H1 (cell line): ENCODE data around the gene USHBP1. TPM values are rescaled to one million over a fixed set of nuclear protein-coding genes. Genes with fewer than 3 reads are reported as not detected.
A peak's percentile ranks its signal among the peaks of the same experiment; 100 is the strongest.

ENCODE experiments used
- CTCF ChIA-PET: fragments of 300-600 bp; sonication (Branson Sonifier 250); formaldehyde crosslinking; loops from one replicate; lab custom pipeline; 2021; ENCODE audit not compliant: partially characterized antibody; lab: Charles Lee
- POLR2A ChIA-PET: fragments of 300-600 bp; sonication (Branson Sonifier 250); formaldehyde crosslinking; loops from one replicate; lab custom pipeline; 2021; ENCODE audit warnings: inconsistent platforms; ENCODE audit not compliant: partially characterized antibody; lab: Charles Lee
- DNase-seq, 2 experiments: peaks; one replicate each; pipeline versions ENCODE4 v3.0.0 to v3.0.0-alpha.2; 2010 to 2022; ENCODE audit warnings: low spot score in 2 of 2, low read depth in 1 of 2, mixed read lengths in 1 of 2
- FAIRE-seq: peaks from 2 replicates; lab custom pipeline; 2011; peaks lifted over from hg19 to GRCh38; lab: Jason Lieb, UNC
- H2AFZ ChIP-seq: 2 replicates; pipeline ENCODE4 v1.8.1; 2012; ENCODE audit warnings: low read length, inconsistent platforms
- H2AK5ac ChIP-seq: 2 replicates; pipeline ENCODE4 v1.6.1; 2013; ENCODE audit warnings: low read depth, low read length
- H2BK120ac ChIP-seq: replicated peaks from 2 replicates; pipeline ENCODE3; 2013; ENCODE audit warnings: low read depth, low read length, inconsistent platforms
- H2BK12ac ChIP-seq: 2 replicates; pipeline ENCODE4 v1.6.1; 2013; ENCODE audit warnings: low read depth, low read length
- H2BK15ac ChIP-seq: 2 replicates; pipeline ENCODE4 v1.6.1; 2013; ENCODE audit warnings: low read length
- H2BK20ac ChIP-seq: 2 replicates; pipeline ENCODE4 v1.6.1; 2013; ENCODE audit warnings: low read length
- H2BK5ac ChIP-seq: 2 replicates; pipeline ENCODE4 v1.6.1; 2013; ENCODE audit warnings: low read depth, low read length
- H3K14ac ChIP-seq: 2 replicates; pipeline ENCODE4 v1.6.1; 2013; ENCODE audit warnings: inconsistent platforms; ENCODE audit not compliant: insufficient read length
- H3K18ac ChIP-seq: 2 replicates; pipeline ENCODE4 v1.6.1; 2013; ENCODE audit warnings: low read length; ENCODE audit errors: extremely low read depth
- H3K23ac ChIP-seq: 2 replicates; pipeline ENCODE4 v1.6.1; 2013; ENCODE audit warnings: inconsistent platforms; ENCODE audit not compliant: insufficient read length
- H3K23me2 ChIP-seq: 2 replicates; pipeline ENCODE4 v1.6.1; 2013; ENCODE audit warnings: low read depth, low read length
- H3K27ac ChIP-seq: 2 replicates; pipeline ENCODE4 v1.6.1; 2011; ENCODE audit warnings: low read depth, low read length, inconsistent platforms
- H3K27me3 ChIP-seq, 4 experiments: replicated peaks in 1 of 4; 1 replicate in 1 of 4; 2 replicates in 3 of 4; pipeline versions ENCODE4 v1.6.1 to v1.8.1; 2011 to 2013; ENCODE audit warnings: low read length in 3 of 4, mild to moderate bottlenecking in 3 of 4, inconsistent platforms in 2 of 4, mixed read lengths in 2 of 4, moderate library complexity in 1 of 4; ENCODE audit not compliant: control insufficient read depth in 3 of 4, insufficient read depth in 3 of 4; ENCODE audit errors: extremely low read depth in 1 of 4
- H3K36me3 ChIP-seq, 4 experiments: 2 replicates each; pipeline versions ENCODE4 v1.6.1 to v1.8.1; 2011 to 2013; ENCODE audit warnings: mild to moderate bottlenecking in 4 of 4, low read length in 3 of 4, moderate library complexity in 2 of 4, control low read depth in 1 of 4, inconsistent platforms in 1 of 4; ENCODE audit not compliant: insufficient read depth in 4 of 4, control insufficient read depth in 2 of 4
- H3K4ac ChIP-seq: replicated peaks from 2 replicates; pipeline ENCODE3; 2013; ENCODE audit warnings: low read length, low read depth, mixed read lengths, inconsistent platforms; ENCODE audit not compliant: insufficient read length
- H3K4me1 ChIP-seq, 4 experiments: replicated peaks in 1 of 4; 1 replicate in 1 of 4; 2 replicates in 3 of 4; pipeline versions ENCODE4 v1.6.1 to v1.8.1; 2011 to 2013; ENCODE audit warnings: low read length in 3 of 4, inconsistent platforms in 2 of 4, mixed read lengths in 1 of 4; ENCODE audit not compliant: insufficient read depth in 4 of 4, control insufficient read depth in 3 of 4
- H3K4me2 ChIP-seq, 2 experiments: 2 replicates each; pipeline versions ENCODE4 v1.6.1 to v1.8.1; 2011 to 2013; ENCODE audit warnings: low read depth in 2 of 2, low read length in 2 of 2, control low read depth in 1 of 2, inconsistent platforms in 1 of 2, mild to moderate bottlenecking in 1 of 2; ENCODE audit not compliant: insufficient read depth in 1 of 2
- H3K4me3 ChIP-seq, 4 experiments: fragments of 200-600, 300-600 bp in 1 of 4; sonication (generic), shearing (Covaris generic), sonication (Bioruptor Twin) in 1 of 4; 2 replicates each; pipeline versions ENCODE4 v1.5.1 to v1.8.1; 2011 to 2016; ENCODE audit warnings: low read length in 4 of 4, low read depth in 3 of 4, control low read depth in 2 of 4, inconsistent platforms in 2 of 4, mild to moderate bottlenecking in 2 of 4, mixed read lengths in 1 of 4, moderate library complexity in 1 of 4; ENCODE audit not compliant: insufficient read depth in 2 of 4; ENCODE audit errors: extremely low read depth in 1 of 4
- H3K56ac ChIP-seq: replicated peaks from 2 replicates; pipeline ENCODE3; 2013; ENCODE audit warnings: low read depth, mild to moderate bottlenecking, mixed read lengths, low read length, inconsistent platforms; ENCODE audit not compliant: insufficient read length
- H3K79me1 ChIP-seq: 2 replicates; pipeline ENCODE4 v1.6.1; 2013; ENCODE audit warnings: low read depth, low read length, control low read depth
- H3K79me2 ChIP-seq, 2 experiments: 2 replicates each; pipeline versions ENCODE4 v1.6.1 to v1.8.1; 2012 to 2013; ENCODE audit warnings: low read length in 2 of 2, mild to moderate bottlenecking in 2 of 2, inconsistent platforms in 1 of 2; ENCODE audit not compliant: insufficient read depth in 2 of 2, control insufficient read depth in 1 of 2
- H3K9ac ChIP-seq, 4 experiments: replicated peaks in 1 of 4; 1 replicate in 1 of 4; 2 replicates in 3 of 4; pipeline versions ENCODE4 v1.6.1 to v1.8.1; 2011 to 2013; ENCODE audit warnings: low read depth in 3 of 4, low read length in 3 of 4, control low read depth in 2 of 4, mild to moderate bottlenecking in 2 of 4, moderate library complexity in 2 of 4, inconsistent platforms in 1 of 4; ENCODE audit errors: extremely low read depth in 1 of 4
- H3K9me3 ChIP-seq, 2 experiments: 2 replicates each; pipeline versions ENCODE4 v1.6.1 to v1.8.1; 2012 to 2013; ENCODE audit warnings: mild to moderate bottlenecking in 2 of 2, moderate library complexity in 2 of 2, control low read depth in 1 of 2, inconsistent platforms in 1 of 2, low read depth in 1 of 2, low read length in 1 of 2, mixed read lengths in 1 of 2; ENCODE audit not compliant: insufficient read depth in 2 of 2
- H4K20me1 ChIP-seq, 2 experiments: replicated peaks in 1 of 2; 2 replicates each; pipeline versions ENCODE3 to v1.8.1; 2011 to 2013; ENCODE audit warnings: inconsistent platforms in 2 of 2, low read length in 2 of 2, mild to moderate bottlenecking in 1 of 2; ENCODE audit not compliant: insufficient read depth in 2 of 2, control insufficient read depth in 1 of 2
- H4K5ac ChIP-seq: 2 replicates; pipeline ENCODE4 v1.6.1; 2013; ENCODE audit warnings: low read length, low read depth, mixed read lengths, inconsistent platforms; ENCODE audit not compliant: insufficient read length
- H4K8ac ChIP-seq: 2 replicates; pipeline ENCODE4 v1.8.0; 2013; ENCODE audit warnings: mild to moderate bottlenecking, moderate library complexity, low read length, inconsistent platforms; ENCODE audit not compliant: insufficient read depth; ENCODE audit errors: extremely low read depth
- H4K91ac ChIP-seq: replicated peaks from 2 replicates; pipeline ENCODE3; 2013; ENCODE audit warnings: low read length, mixed read lengths, inconsistent platforms; ENCODE audit not compliant: insufficient read length
- ASH2L ChIP-seq: fragments of 200-600, 300-600 bp; sonication (generic); IDR thresholded peaks from one replicate; pipeline ENCODE4 v1.7.1; 2017; ENCODE audit warnings: low read length
- HDAC2 ChIP-seq, 2 experiments: fragments of 300-600 bp in 1 of 2; sonication (generic) in 1 of 2; IDR thresholded peaks; 2 replicates each; pipeline ENCODE4 v1.6.1; 2011 to 2012; ENCODE audit warnings: low read depth in 2 of 2, low read length in 2 of 2, mild to moderate bottlenecking in 2 of 2, moderate library complexity in 2 of 2, borderline replicate concordance in 1 of 2, inconsistent platforms in 1 of 2
- KDM1A ChIP-seq: fragments of 200-600, 300-600 bp; sonication (generic); IDR thresholded peaks from 2 replicates; pipeline ENCODE4 v1.7.1; 2016; ENCODE audit warnings: mild to moderate bottlenecking, low read length, borderline replicate concordance
- NRF1 ChIP-seq: IDR thresholded peaks from 2 replicates; pipeline ENCODE4 v1.6.1; 2011; ENCODE audit warnings: mild to moderate bottlenecking, low read depth, low read length, improper control_type of control experiment
- WGBS, 2 experiments: shearing (Covaris generic) in 1 of 2; methylation state at CpG; one replicate each; pipeline versions ENCODE4 v1.1.6 to v1.1.7; 2013 to 2015; ENCODE audit warnings: low lambda C conversion rate in 2 of 2, mixed read lengths in 2 of 2, inconsistent platforms in 1 of 2, low coverage in 1 of 2, missing lambda C conversion rate in 1 of 2; ENCODE audit not compliant: insufficient replicate concordance in 2 of 2, insufficient coverage in 1 of 2, insufficient read length in 1 of 2; ENCODE audit errors: extremely low coverage in 1 of 2, missing lambda C conversion rate in 1 of 2; 5-methylcytosine and 5-hydroxymethylcytosine counted together
- polyA plus RNA-seq, 7 experiments: library from polyadenylated mRNA; depleted of rRNA in 3 of 7; stranded (reverse) in 5 of 7; unstranded in 2 of 7; fragments of >200 nt in 5 of 7; fragments of 200-250 nt in 2 of 7; gene quantifications; 1 replicate in 5 of 7; 2 replicates in 1 of 7; 4 replicates in 1 of 7; pipeline versions ENCODE4 v1.2.1 to v1.2.3, GENCODE V29; 2011 to 2013; ENCODE audit warnings: missing spikeins in 2 of 7, mixed read lengths in 2 of 7
- total RNA-seq: library from RNA; stranded (reverse); fragmentation: NEBNext Ultra II Directional; extraction: Animal tissue kit (Norgen Biotek cat#: 25700); gene quantifications from 2 replicates; pipeline ENCODE4 v1.2.1, GENCODE V29; 2021

The USHBP1 gene
- total and polyA plus RNA-seq, 2 of the 8 experiments (the other 6 are each of a cell fraction or from before 2014, with no cell fraction given) = 5.0 to 7.5 TPM

DNA sequence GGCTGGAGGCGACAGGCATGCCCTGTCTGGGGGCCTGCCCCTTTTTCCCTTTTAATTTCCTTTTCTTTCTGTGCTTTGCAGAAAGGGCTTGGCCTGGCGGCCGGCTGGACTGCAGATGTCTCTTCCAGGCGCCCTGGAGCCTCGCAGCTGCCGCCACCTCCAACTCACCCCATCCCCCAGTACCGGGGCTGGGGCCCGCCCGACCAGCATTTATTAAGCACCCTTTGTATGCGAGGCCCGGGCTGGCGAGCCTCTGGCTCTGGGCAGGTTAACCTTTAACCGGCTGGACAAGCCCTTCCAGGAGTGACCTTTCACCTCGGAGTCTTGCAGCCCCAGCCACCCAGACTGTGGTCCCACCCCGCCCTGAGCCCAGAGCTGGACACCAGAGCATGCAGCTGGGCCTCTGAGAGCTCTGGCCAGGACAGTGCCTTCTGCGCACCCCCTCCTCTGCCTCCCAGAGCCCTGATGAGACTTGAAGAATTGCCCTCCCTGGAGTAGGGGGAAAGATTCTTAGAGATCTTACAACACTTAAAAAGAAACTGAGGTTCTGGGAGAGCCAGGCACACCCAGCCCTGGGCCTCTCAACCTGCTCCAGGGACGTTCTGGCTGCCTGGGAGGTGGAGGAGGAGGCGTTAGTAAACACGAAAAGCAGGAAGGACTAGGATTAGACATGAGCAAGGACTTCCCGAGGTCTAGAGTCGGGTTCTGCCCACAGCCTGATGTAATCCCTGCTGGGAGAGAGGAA lies 17.7 kb downstream of the USHBP1 start:
- Histone ChIP-seq H4K20me1 (peaks cover 7 to 9% of the 10 kb centered on the region in 2 experiments), H2AK5ac (peak overlapping the region; percentile 65; the same call in 1 of the 2 replicates), H3K4me3 (peak overlapping the region; percentile 33 to 78 (median 37); a peak in 6 of 8 replicates), H3K9ac (peak overlapping the region in 2 of 4 experiments; percentile 60 to 71; a peak in 2 of 7 replicates), H3K18ac (peak overlapping the region; percentile 95; the same call in 1 of the 2 replicates), H3K79me1 (peaks cover 9% of the 10 kb centered on the region), H2BK15ac (0 out of 2 replicates have a peak overlapping the region, but pooled peaks have one; percentile 29), H2BK120ac (peak overlapping the region; percentile 50), H2BK12ac (peak overlapping the region; percentile 72; the same call in 1 of the 2 replicates), H2AFZ (no peak overlapping the region), H4K91ac (peak overlapping the region; percentile 63), H2BK5ac (peak overlapping the region; percentile 91; the same call in 1 of the 2 replicates), H3K27me3 (no peaks in the 10 kb centered on the region), H3K23me2 (peaks cover 2% of the 10 kb centered on the region; the same call in 1 of the 2 replicates), H3K4me1 (peaks cover 3 to 34% (median 25%) of the 10 kb centered on the region in 4 experiments), H3K23ac (no peak overlapping the region), H3K56ac (peak overlapping the region; percentile 96), H3K4me2 (peak overlapping the region; percentile 64 to 94), H3K36me3 (no peaks in the 10 kb centered on the region), H4K5ac (peak overlapping the region; percentile 95), H3K79me2 (peaks cover 20 to 34% of the 10 kb centered on the region in 2 experiments; a peak in 3 of 4 replicates), H3K27ac (peak overlapping the region; percentile 92; the same call in 1 of the 2 replicates), H3K4ac (peak overlapping the region; percentile 71), H2BK20ac (peak overlapping the region; percentile 94; the same call in 1 of the 2 replicates), H3K14ac (no peak overlapping the region), H4K8ac (peak overlapping the region; percentile 41; the same call in 1 of the 2 replicates), H3K9me3 (no peaks in the 10 kb centered on the region)
- POLR2A ChIA-PET = interaction anchor here (0.7 to 4.2 kb wide), 5 partner anchors 10 to 32 kb away, joined by 3 to 44 read pairs (median 10); partner anchors contain the start of genes USE1 and USHBP1
- no peak for FAIRE-seq
- peak in 1 of 2 experiments; percentile 79 for DNase-seq
- CTCF ChIA-PET = interaction anchor here (0.6 to 2.1 kb wide), 2 partner anchors 17 to 60 kb away, joined by 3 to 8 read pairs; no protein-coding TSS in a partner anchor
- TF ChIP-seq HDAC2 (IDR thresholded peaks at IDR 0.05; ENCODE audit: borderline replicate concordance in 1 of 2, low read depth in 2 of 2, low read length in 2 of 2) (peak in 1 of 2 experiments; percentile 95; a peak in 2 of 4 replicates), NRF1 (no peak), ASH2L (peak; percentile 11), KDM1A (peak; percentile 99)
- 27% methylated on average over 20 of the region's 21 CpGs; no CpG with 5 or more reads in 1 of the 2 experiments for WGBS, 2 experiments
